CD4-positive, alpha-beta memory T cell (primary cell): Measurements from ENCODE around the gene CACNA2D4. TPM values are rescaled to one million over a fixed set of nuclear protein-coding genes. Genes with fewer than 3 reads are reported as not detected.

Experiments used
- CTCF ChIA-PET: fragments of 350-600 bp; sonication (Branson Sonifier 250); formaldehyde crosslinking; loops from one replicate; lab custom pipeline; 2021; ENCODE audit warnings: inconsistent platforms; ENCODE audit not compliant: partially characterized antibody; lab: Charles Lee
- POLR2A ChIA-PET: fragments of 350-600 bp; sonication (Branson Sonifier 250); formaldehyde crosslinking; loops from one replicate; lab custom pipeline; 2021; ENCODE audit not compliant: partially characterized antibody; lab: Charles Lee
- DNase-seq, 5 donors: peaks; one replicate each; pipeline versions ENCODE4 v3.0.0 to v3.0.0-alpha.2; 2020 to 2022; ENCODE audit warnings: mixed read lengths in 1 of 5
- H3K27ac ChIP-seq: one replicate; pipeline ENCODE4 v1.7.0; 2013; ENCODE audit warnings: low read depth, low read length
- H3K27me3 ChIP-seq: 2 replicates; pipeline ENCODE4 v1.7.0; 2013; ENCODE audit warnings: mild to moderate bottlenecking, low read length, moderate library complexity; ENCODE audit not compliant: insufficient read depth
- H3K36me3 ChIP-seq: 2 replicates; pipeline ENCODE4 v1.7.0; 2013; ENCODE audit warnings: mild to moderate bottlenecking, low read length, moderate library complexity; ENCODE audit not compliant: insufficient read depth
- H3K4me1 ChIP-seq: 2 replicates; pipeline ENCODE4 v1.7.0; 2013; ENCODE audit warnings: mild to moderate bottlenecking, low read length, moderate library complexity; ENCODE audit not compliant: insufficient read depth
- H3K4me3 ChIP-seq, 2 donors: one replicate each; pipeline ENCODE4 v1.7.0; 2013; ENCODE audit warnings: low read length in 2 of 2, mild to moderate bottlenecking in 1 of 2
- H3K9me3 ChIP-seq, 2 donors: one replicate each; pipeline ENCODE4 v1.7.0; 2013; ENCODE audit warnings: low read length in 2 of 2, control low read depth in 1 of 2; ENCODE audit not compliant: control insufficient read depth in 1 of 2
- H3K27ac Mint-ChIP-seq, 7 donors: one replicate each; pipeline ENCODE4 v1.8.0; 2020 to 2021; ENCODE audit warnings: mixed read lengths in 7 of 7, mild to moderate bottlenecking in 6 of 7, inconsistent platforms in 3 of 7, moderate library complexity in 3 of 7
- H3K27me3 Mint-ChIP-seq, 2 donors: one replicate each; pipeline ENCODE4 v1.8.0; 2020 to 2021; ENCODE audit warnings: mixed read lengths in 2 of 2
- H3K36me3 Mint-ChIP-seq, 2 donors: one replicate each; pipeline ENCODE4 v1.8.0; 2020 to 2021; ENCODE audit warnings: mixed read lengths in 2 of 2, inconsistent platforms in 1 of 2, mild to moderate bottlenecking in 1 of 2
- H3K4me1 Mint-ChIP-seq, 4 donors: one replicate each; pipeline ENCODE4 v1.8.0; 2020 to 2021; ENCODE audit warnings: mixed read lengths in 4 of 4, mild to moderate bottlenecking in 1 of 4
- H3K4me3 Mint-ChIP-seq, 8 donors: one replicate each; pipeline ENCODE4 v1.8.0; 2020 to 2021; ENCODE audit warnings: mixed read lengths in 8 of 8, mild to moderate bottlenecking in 7 of 8, moderate library complexity in 6 of 8, inconsistent platforms in 3 of 8
- H3K9me3 Mint-ChIP-seq, 8 donors: one replicate each; pipeline ENCODE4 v1.8.0; 2020 to 2021; ENCODE audit warnings: mixed read lengths in 8 of 8, mild to moderate bottlenecking in 5 of 8, inconsistent platforms in 3 of 8, moderate library complexity in 1 of 8
- intact Hi-C: fragments of 100-400 bp; cut with micrococcal nuclease; formaldehyde crosslinking; loops from one replicate; pipeline ENCODE4 v1.15.1; 2023
- polyA plus RNA-seq, 2 donors: library from polyadenylated mRNA; unstranded; fragments of 300-500 nt; fragmentation: Illumina TruSeq; gene quantifications; one replicate each; pipeline ENCODE4 v1.2.3, GENCODE V29; 2021
- total RNA-seq, 2 experiments: library from RNA; stranded (reverse); gene quantifications; one replicate each; pipeline ENCODE4 v1.2.3, GENCODE V29; 2021

The CACNA2D4 gene
- total and polyA plus RNA-seq, 4 experiments from 2014 or later = 12.4 to 19.2 (median 14.6) TPM

- intact Hi-C loops = no loop called here
- CTCF ChIA-PET = interaction anchor here (1.2 kb wide), 1 partner anchor 33 kb away, joined by 3 read pairs; no protein-coding TSS in a partner anchor
These were observed 11.9 kb downstream of the CACNA2D4 start for GRCh38 chr12:1906579-1906978.

GRCh38 chr12:1904875-1905274 lies 13.6 kb downstream of the CACNA2D4 start:
- peaks cover 4 to 13% (median 5%) of the 10 kb centered on the region in 4 donors for H3K4me1 Mint-ChIP-seq
- H3K27ac ChIP-seq = no peak overlapping the region
- CTCF ChIA-PET = no interaction called here

More at GRCh38 chr12:1906579-1906978, 11.9 kb downstream of the CACNA2D4 start:
- Histone ChIP-seq H3K9me3 (no peaks in the 10 kb centered on the region), H3K4me3 (no peak overlapping the region), H3K27me3 (no peaks in the 10 kb centered on the region), H3K27ac (no peak overlapping the region), H3K36me3 (no peaks in the 10 kb centered on the region), H3K4me1 (no peaks in the 10 kb centered on the region)
- peaks cover 5 to 6% of the 10 kb centered on the region in 2 donors for H3K27me3 Mint-ChIP-seq
- H3K36me3 Mint-ChIP-seq = peaks cover 3 to 8% of the 10 kb centered on the region in 2 donors
- no peak overlapping the region for H3K27ac Mint-ChIP-seq
- H3K4me3 Mint-ChIP-seq = no peak overlapping the region
- H3K4me1 Mint-ChIP-seq = peaks cover 4 to 13% (median 5%) of the 10 kb centered on the region in 4 donors
- H3K9me3 Mint-ChIP-seq = peaks cover 5 to 60% (median 46%) of the 10 kb centered on the region in 8 donors
- POLR2A ChIA-PET = no interaction called here
- no peak for DNase-seq

GRCh38 chr12:1896964-1897363 lies 21.5 kb downstream of the CACNA2D4 start:
- Histone ChIP-seq H3K4me1 (no peaks in the 10 kb centered on the region), H3K27me3 (no peaks in the 10 kb centered on the region), H3K36me3 (no peaks in the 10 kb centered on the region), H3K9me3 (peaks cover 0 to 3% of the 10 kb centered on the region in 2 donors), H3K4me3 (no peak overlapping the region), H3K27ac (no peak overlapping the region)
- H3K36me3 Mint-ChIP-seq = peaks cover 0 to 5% of the 10 kb centered on the region in 2 donors
- DNase-seq = no peak
- peaks cover 16 to 21% of the 10 kb centered on the region in 2 donors for H3K27me3 Mint-ChIP-seq
- intact Hi-C loops = no loop called here
- no peak overlapping the region for H3K4me3 Mint-ChIP-seq
- H3K9me3 Mint-ChIP-seq = peaks cover 4 to 28% (median 17%) of the 10 kb centered on the region in 8 donors
- H3K27ac Mint-ChIP-seq = no peak overlapping the region
- H3K4me1 Mint-ChIP-seq = no peaks in the 10 kb centered on the region
- ChIA-PET POLR2A (no interaction called here), CTCF (interaction anchor here (1.9 kb wide), 1 partner anchor 10 kb away, joined by 4 read pairs; no protein-coding TSS in a partner anchor)

More at GRCh38 chr12:1904875-1905274, 13.6 kb downstream of the CACNA2D4 start:
- no peaks in the 10 kb centered on the region for H3K9me3 ChIP-seq
- intact Hi-C loops = no loop called here
- no peak for DNase-seq
- H3K4me1 ChIP-seq = no peaks in the 10 kb centered on the region
- Mint-ChIP-seq H3K4me3 (no peak overlapping the region), H3K9me3 (peaks cover 5 to 64% (median 50%) of the 10 kb centered on the region in 8 donors), H3K27ac (no peak overlapping the region), H3K36me3 (peaks cover 3 to 12% of the 10 kb centered on the region in 2 donors), H3K27me3 (peaks cover 6 to 8% of the 10 kb centered on the region in 2 donors)
- POLR2A ChIA-PET = no interaction called here
- no peaks in the 10 kb centered on the region for H3K36me3 ChIP-seq
- H3K4me3 ChIP-seq = no peak overlapping the region
- no peaks in the 10 kb centered on the region for H3K27me3 ChIP-seq

DNA sequence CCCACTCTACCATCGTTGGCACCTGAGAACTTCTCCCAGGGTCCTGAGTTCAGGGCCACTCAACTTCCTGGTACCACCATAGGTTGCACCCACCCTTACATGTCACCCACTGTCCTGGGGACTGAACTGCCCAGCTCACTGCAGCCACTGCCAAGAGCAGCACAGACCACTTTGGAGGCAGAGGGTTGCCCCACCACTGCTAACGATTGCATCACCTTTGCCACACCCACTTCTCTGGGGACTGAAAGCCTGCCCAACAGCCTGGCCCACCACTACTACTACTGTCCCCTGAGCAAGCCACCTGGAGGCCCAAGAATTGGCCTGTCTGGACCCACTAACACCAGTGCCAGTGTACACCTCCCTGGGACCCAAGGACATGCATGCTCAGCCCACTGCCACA lies 27.6 kb downstream of the CACNA2D4 start:
- Histone ChIP-seq H3K36me3 (no peaks in the 10 kb centered on the region), H3K9me3 (peaks cover 0 to 3% of the 10 kb centered on the region in 2 donors), H3K4me3 (no peak overlapping the region), H3K4me1 (no peaks in the 10 kb centered on the region), H3K27me3 (no peaks in the 10 kb centered on the region), H3K27ac (no peak overlapping the region)
- intact Hi-C loops = no loop called here
- peaks cover 20 to 33% of the 10 kb centered on the region in 2 donors for H3K27me3 Mint-ChIP-seq
- DNase-seq = no peak
- no peaks in the 10 kb centered on the region for H3K4me1 Mint-ChIP-seq
- no peak overlapping the region for H3K27ac Mint-ChIP-seq
- ChIA-PET CTCF (no interaction called here), POLR2A (no interaction called here)
- H3K36me3 Mint-ChIP-seq = no peaks in the 10 kb centered on the region
- H3K4me3 Mint-ChIP-seq = no peak overlapping the region
- H3K9me3 Mint-ChIP-seq = peaks cover 2 to 45% (median 26%) of the 10 kb centered on the region in 8 donors

DNA sequence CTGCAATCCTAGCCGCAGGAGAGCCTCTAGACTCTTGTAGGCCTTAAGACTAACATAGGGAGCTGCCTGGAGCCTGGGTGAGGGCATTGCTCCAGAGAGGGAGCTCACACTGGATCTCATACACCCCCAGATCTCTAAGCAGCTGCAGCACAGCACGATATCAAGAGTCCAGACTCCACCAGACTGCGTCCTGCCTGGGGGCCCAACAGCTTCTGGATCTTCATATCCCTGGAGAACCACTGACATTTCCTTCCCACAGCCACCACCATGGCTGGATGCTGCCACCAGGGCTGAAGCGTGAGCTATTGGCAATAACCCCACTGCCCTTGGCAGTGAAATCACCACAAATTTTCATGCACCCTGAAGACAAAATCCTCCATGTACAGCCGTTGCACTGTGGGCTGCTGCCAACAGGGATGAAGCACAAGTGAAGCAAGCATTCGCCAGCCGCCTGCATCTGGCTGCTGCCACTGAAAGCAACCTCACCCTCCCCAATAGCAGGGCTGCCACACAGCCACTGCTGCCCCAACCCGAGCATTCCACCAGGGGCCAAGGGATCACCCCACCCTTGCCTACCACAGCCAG lies 28.2 kb downstream of the CACNA2D4 start:
- peaks cover 2 to 45% (median 26%) of the 10 kb centered on the region in 8 donors for H3K9me3 Mint-ChIP-seq
- intact Hi-C loops = no loop called here
- Histone ChIP-seq H3K27me3 (no peaks in the 10 kb centered on the region), H3K4me1 (no peaks in the 10 kb centered on the region), H3K9me3 (peaks cover 0 to 3% of the 10 kb centered on the region in 2 donors), H3K27ac (no peak overlapping the region), H3K4me3 (no peak overlapping the region), H3K36me3 (no peaks in the 10 kb centered on the region)
- H3K36me3 Mint-ChIP-seq = no peaks in the 10 kb centered on the region
- CTCF ChIA-PET = no interaction called here
- H3K27ac Mint-ChIP-seq = no peak overlapping the region
- POLR2A ChIA-PET = no interaction called here
- peaks cover 20 to 33% of the 10 kb centered on the region in 2 donors for H3K27me3 Mint-ChIP-seq
- no peak for DNase-seq
- H3K4me3 Mint-ChIP-seq = no peak overlapping the region
- H3K4me1 Mint-ChIP-seq = no peaks in the 10 kb centered on the region

DNA sequence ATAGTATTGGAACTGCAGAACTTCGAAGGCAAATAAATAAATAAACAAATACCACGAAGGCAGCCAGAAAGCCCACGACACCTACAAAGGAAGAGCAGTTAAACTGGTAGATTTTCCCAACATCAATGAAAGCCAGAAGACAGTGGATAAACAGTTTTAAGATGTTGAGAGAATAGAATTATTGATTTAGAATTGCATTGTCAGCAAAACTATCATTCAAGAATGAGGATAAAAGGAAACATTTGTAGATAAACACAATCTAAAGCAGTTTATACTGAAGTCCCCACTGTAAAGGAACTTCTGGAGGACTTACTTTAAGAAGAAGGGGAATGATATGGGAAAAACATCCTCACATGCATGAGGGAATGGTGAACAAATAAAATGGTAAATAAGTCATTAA lies 29.5 kb downstream of the CACNA2D4 start:
- no peak overlapping the region for H3K4me3 ChIP-seq
- CTCF ChIA-PET = no interaction called here
- H3K27me3 Mint-ChIP-seq = peaks cover 17 to 31% of the 10 kb centered on the region in 2 donors

GRCh38 chr12:1886396-1887008 lies 31.9 kb downstream of the CACNA2D4 start:
- no peak overlapping the region for H3K27ac ChIP-seq
- Mint-ChIP-seq H3K27me3 (peaks cover 16 to 32% of the 10 kb centered on the region in 2 donors), H3K36me3 (no peaks in the 10 kb centered on the region), H3K4me3 (no peak overlapping the region), H3K27ac (no peak overlapping the region), H3K9me3 (peaks cover 0 to 21% (median 10%) of the 10 kb centered on the region in 8 donors), H3K4me1 (no peaks in the 10 kb centered on the region)
- no peak for DNase-seq
- POLR2A ChIA-PET = no interaction called here
- no peaks in the 10 kb centered on the region for H3K9me3 ChIP-seq
- H3K4me3 ChIP-seq = no peak overlapping the region
- intact Hi-C loops = no loop called here
- no peaks in the 10 kb centered on the region for H3K36me3 ChIP-seq
- no peaks in the 10 kb centered on the region for H3K27me3 ChIP-seq
- no peaks in the 10 kb centered on the region for H3K4me1 ChIP-seq
- CTCF ChIA-PET = interaction anchor here (0.9 kb wide), 1 partner anchor 10 kb away, joined by 4 read pairs; no protein-coding TSS in a partner anchor

More for the DNA sequence above, 29.5 kb downstream of the CACNA2D4 start:
- intact Hi-C loops = no loop called here
- peaks cover 2 to 45% (median 25%) of the 10 kb centered on the region in 8 donors for H3K9me3 Mint-ChIP-seq
- peaks cover 0 to 3% of the 10 kb centered on the region in 2 donors for H3K9me3 ChIP-seq
- no peaks in the 10 kb centered on the region for H3K4me1 Mint-ChIP-seq
- H3K27ac ChIP-seq = no peak overlapping the region
- H3K36me3 Mint-ChIP-seq = no peaks in the 10 kb centered on the region
- no peak for DNase-seq
- H3K36me3 ChIP-seq = no peaks in the 10 kb centered on the region
- no peak overlapping the region for H3K27ac Mint-ChIP-seq
- no peaks in the 10 kb centered on the region for H3K4me1 ChIP-seq
- POLR2A ChIA-PET = no interaction called here
- no peaks in the 10 kb centered on the region for H3K27me3 ChIP-seq
- no peak overlapping the region for H3K4me3 Mint-ChIP-seq
